ENCODE data around the gene AGAP3.

AGAP3 gene

DNA sequence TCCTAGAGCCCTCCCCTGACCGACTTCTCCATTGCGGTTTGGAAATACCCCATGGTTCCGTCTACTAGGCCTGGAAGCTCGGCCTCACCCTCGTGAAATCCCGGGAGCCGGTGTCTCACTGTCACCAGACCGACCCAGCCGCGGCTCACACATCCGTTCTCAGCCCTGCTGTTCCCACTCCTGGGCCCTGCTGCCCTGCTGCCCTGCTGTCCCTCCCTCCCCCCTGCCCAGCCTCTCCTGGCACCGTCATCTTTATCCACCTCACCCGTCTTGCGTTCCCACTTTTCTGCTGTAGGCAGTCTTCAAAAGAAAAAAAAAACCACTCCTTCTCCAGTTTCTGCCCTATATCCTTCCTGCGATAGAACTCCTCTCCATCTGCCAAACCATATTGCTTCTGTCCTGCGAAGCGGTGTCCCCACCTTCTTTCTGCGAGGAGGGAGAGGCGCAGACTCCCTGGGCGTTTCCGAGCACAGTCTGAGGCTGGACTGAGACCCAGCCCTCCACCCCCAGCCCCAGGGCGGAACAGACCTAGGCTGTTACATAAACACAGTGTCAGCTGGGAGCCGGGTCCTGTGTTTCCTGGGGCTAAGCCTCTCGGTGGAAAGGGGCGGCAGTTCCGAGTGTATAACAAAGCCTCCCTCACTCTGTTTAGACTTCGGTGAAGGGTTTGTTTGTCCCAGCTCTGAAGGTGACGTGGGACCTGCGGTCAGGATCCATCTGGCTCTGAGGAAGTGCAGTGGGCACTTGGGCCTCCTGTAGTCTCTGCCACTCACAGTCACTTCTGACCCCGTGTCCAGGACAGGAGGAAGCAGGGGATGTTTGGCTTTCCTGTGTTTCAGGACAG, 2.8 kb downstream of the AGAP3 start:
- FAIRE-seq: no peak

DNA sequence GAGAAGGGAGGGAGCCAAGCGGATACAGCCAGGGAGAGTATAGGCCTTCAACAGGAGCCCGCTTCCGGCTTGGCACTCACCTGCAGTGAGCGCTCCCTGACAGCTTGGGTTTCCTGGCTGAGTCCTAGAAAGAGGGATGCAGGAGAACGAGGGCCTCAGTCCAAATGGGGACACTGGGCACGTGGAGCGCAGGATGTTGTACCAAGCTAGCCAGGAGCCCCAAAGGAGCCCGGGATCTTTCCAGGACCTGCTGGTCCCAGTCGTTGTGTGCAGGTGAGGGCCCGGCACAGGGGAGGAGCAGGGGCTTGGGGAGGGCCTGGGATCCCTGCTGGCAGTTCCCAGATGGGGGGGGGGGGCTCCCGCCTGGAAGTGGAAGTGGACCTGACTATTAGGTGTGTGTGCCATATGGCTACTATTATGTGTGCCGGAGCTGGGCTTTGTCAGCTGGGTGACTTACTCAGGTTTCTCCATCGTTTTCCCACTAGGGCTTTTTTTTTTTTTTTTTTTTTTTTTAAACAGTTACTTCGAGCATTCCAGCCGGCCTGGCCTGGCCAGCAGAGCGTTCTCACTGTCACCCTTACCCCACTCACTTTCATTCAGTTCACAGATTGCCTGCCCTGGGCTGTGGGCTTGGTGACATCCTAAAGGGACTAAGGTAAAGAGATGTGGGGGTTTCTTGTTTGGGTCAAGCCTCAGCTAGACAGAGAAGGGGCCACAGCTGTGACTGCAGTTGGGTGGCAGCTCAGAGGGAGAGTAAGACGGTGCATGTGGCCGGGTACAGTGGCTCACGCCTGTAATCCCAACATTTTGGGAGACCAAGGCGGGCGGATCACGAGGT, 3.8 kb downstream of the AGAP3 start:
- FAIRE-seq: no peak

DNA sequence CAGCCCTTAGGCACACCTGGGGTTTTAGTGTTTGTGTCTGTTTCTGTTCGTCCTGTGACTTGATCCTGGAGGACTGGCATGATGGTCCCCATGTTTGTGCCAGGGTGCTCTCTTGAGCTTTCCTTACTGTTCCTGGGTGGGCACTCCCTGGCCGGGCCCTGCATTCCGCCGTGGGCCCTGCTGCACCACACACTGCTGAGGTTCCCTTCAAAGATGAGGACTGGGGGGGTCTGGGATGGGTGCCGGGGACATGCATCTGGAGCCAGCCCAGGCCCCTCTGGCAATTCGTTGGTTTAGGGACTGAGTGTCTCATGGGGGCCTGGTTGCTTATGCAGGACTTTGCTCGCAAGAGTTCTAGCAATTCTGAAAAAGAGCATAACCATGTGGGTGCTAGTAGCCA, 4.7 kb downstream of the AGAP3 start:
- no peak for FAIRE-seq

DNA sequence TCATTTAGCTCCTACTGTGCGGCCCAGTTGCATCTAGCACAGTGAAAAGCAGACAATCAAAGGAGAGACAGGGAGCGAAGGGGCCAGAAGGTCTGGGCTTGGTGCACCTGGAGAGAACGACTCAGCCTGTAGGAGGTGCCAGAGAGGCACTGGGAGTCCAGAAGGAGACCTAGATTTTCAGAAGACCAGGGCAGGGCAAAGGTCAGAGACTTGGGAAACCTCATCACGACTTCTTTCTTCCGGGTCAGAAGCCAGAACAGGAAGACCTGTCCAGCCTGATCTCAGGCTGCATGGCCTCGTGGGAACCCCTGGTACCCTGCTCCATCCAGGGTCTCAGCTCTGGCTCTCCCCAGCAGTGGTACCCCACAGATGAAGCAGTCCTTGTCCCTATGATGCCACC, 5.2 kb downstream of the AGAP3 start:
- no peak for FAIRE-seq

DNA sequence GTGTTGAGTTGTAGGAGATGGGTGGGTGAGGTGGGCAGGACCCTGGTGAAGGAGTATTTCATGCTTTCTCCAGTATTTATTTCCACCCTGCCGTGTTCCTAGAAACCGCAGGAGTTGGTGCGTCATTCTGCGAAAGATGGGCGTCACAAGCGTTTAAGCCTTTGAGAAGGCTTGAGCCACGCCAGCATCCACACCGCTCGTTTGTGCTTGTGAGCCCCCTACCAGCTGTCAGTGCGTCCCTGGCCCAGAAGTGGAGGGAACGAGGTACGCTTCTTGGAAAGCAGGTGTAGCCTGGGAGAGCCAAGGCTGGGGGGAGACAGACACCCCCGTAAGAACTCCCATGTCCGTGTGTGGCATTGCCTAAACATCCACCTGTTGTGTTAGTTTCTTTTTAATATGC, 5.7 kb downstream of the AGAP3 start:
- no peak for FAIRE-seq

DNA sequence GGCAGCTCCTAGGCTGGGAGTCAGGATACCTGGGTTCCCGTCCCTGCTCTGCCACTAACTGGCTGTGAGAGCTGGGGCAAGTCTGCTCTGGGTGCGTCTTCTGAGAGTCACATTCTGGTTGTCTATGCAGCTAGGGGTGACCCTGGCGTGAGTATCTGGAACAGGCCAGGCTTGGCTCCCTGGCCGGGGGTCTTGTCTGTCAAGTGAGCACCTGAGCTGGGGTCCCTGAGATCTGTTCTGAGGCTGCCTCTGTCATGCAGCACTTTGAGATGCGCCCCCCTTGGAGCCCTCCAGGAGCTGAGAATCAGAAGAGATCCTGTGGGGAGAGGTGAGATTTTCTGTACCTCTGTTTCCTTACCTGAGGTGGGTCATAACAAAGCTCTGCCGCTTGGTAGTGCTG, 7.5 kb downstream of the AGAP3 start:
- no peak for FAIRE-seq

DNA sequence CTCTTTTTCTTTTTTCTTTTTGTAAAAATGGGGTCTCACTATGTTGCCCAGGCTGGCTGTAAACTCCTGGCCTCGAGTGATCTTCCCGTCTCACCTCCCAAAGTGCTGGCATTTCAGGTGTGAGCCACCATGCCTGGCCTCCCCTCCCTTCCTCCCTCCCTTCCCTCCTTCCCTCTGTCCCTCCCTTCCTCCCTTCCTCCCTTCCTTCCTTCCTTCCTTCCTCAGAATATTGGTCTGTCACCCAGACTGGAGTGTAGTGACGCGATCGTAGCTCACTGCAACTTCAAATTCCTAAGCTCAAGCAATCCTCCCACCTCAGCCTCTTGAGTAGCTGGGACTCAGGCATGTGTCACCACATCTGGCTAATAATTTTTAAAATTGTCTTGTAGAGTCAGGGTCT, 8.4 kb downstream of the AGAP3 start:
- FAIRE-seq: no peak

DNA sequence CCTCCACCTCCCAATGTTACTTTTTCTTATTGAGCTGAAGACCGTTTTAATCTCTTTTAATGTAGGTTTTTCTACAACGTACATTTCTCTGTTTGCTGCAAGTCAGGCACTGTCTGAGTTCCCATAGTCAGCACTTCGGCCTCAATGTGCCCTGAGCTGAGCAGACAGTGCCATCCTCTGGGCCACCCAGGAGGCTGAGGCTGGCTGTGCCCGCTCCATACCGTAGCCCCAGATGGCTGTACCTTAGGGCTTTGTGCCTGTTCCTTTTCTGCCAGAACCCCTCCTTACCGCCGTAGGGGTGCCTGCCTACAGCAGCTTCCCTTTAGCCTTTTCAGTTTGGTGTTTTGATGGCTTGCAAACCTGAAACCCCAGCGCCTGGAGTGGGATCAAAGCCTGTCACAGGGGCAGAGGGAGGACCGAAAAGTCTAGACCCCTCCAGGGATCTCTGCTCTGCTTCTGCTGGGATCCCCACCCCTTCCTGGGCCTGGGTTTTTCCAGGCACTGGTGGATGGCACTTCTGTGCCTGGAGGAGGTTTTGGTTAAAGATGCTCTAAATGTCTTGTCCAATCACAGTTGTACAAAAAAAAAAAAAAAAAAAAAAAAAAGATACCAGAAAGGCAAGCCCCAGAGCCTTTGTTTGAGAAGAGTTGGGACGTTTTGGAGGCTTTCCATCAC, 9.0 kb downstream of the AGAP3 start:
- no peak for FAIRE-seq

DNA sequence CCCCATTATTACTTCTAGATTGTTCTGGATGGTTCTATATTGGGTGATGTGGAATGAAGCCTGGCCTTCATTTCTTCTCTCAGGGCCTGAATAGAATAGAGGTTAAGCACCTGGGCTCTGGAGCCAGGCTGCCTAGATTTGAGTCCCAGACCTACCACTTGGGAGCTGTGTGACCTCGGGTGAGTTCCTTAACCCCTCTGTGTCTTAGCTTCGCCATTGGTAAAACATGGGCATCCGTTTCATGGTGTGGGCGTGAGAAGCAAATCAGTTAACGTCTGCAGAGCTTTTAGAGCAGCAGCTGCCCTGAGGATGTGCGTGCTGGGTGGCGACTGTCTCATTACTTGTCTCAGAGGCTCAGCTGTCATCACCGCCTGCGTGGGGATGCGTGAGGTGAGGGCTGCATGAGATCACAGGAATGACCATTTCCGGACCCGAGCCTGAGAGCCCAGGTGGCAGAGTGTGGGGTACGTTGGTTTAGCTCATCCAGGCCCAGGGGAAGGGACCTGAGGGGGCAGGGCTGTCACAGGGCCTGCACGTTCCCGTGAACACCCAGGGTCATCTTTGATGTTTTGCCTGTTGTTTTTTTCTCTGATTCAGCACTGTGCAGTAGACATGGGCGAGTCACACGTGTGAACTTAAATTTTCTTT, 9.7 kb downstream of the AGAP3 start:
- no peak for FAIRE-seq

DNA sequence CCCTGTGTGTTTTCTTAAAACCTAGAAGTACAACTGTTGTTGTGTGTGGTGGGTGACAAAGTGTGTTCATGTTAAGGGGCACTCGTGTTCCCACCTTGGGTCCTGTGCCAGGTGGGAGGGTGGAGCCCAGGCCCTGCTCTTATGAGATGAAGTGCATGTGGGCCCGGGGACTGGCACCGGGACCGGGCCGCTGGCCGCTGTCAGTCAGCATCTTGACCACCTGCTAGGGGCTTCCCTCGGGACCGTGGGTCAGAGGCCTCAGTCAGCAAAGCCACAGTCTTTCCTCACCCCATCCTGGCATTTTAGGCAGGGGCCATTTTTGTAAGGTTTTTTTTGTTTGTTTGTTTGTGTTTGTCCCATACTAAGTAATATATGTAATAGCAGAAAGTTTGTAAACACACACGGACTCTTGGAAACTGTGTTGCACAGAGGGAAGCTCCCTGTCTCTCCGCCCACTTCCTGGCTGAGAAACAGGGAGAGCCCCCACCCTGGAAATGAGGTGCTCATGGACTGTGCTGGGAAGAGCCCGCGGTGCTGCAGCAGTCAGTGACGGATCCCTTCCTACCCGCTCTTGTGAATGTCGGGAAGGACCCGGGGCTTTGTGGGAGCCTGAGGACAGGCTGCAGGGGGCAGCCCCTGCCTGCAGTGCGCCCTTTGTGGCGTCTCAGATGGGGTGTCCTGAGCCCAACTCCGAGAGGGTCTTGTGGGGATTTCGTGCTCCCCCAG, 13.4 kb downstream of the AGAP3 start:
- FAIRE-seq: no peak

DNA sequence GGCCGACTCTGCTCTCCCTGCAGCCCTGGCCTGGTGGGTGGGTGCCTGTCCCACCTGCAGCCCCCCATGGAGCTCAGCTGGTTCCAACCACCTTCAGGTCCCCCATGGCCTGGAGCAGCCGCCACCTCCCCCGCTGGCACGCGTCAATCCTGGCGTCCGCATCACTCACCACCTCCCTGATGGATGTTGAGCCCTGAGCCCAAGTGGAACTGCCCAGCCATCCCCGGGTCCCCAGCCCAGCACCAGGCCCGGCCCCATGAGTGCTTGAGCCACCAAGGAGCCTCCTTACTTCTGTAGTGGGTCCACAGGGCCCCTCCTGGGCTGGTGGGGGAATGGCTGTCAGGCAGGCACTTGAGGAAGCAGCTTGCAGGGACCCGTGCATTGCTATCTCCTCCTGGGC, 14.6 kb downstream of the AGAP3 start:
- FAIRE-seq: no peak

DNA sequence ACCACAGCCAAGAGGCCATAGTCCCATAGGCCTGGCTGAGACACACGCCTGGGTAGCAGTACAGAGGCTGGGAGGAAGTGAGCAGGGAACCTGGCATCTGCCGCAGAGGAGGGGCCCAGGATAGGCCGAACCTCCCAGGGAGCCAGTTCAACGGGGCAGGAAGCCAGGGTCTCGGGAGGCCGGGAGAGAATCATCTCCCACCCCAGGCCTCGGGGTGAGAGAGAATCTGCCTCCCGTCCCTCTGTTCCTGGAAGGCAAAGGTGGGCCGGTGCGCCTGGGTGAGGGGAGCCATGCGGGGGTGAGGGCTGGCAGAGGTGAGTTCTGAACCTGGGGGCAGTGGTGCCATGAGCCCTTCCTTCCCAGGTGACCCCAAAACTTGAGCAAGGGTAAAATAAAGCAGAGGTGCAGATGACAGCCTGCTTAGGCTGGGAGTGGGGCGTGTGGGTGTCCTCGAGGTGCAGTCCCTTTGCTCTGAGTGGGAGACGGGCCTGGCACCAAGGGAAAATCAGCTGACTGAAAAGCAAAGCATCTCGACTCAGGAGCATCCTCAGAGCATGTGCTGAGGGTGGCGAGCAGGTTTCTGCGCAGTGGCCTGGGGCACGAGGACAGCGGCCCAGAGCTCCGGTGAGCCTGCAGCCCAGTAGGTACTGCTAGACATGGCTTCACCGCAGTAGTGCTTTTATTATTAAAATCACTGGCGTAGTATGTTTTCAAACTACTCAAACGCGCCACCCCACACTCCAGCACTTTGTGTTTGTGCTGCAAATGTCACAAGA, 15.5 kb downstream of the AGAP3 start:
- no peak for FAIRE-seq

DNA sequence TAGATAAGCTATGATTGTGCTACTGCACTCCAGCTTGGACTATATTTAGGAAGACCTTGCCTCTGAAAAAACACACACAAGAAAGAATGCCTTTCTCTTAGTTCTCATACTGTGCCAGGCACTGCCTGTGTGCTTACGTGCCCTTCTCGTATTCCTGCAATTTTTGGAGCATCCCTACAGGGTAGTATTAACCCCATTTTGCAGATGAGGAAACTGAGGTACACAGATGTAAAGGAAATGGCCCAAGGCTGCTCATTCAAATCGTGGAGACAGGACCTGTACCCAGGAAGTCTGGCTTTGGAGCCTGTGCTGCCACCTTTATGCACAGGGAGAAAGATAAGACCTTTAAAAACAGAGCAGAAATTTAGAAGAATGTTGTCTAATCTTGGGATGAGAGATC, 16.7 kb downstream of the AGAP3 start:
- FAIRE-seq: no peak

DNA sequence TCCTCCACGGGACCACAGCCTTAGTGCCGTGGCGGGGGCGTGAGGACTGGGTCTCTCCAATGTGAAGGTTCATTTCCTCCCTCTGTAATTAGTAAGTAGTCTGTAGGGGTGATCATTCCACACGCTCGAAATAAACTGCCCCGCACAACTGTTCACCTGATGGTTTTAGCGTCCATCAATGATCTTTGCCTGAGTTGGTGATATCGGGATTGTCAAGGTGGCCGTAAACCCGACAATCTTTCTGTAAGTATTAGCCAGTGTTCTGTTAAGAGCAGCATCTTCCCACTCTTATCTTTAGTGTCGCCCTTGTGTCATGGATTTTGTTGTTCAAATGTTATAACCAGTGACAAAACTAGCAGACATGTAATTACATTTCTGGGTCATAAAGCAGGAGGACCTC, 17.7 kb downstream of the AGAP3 start:
- no peak for FAIRE-seq

DNA sequence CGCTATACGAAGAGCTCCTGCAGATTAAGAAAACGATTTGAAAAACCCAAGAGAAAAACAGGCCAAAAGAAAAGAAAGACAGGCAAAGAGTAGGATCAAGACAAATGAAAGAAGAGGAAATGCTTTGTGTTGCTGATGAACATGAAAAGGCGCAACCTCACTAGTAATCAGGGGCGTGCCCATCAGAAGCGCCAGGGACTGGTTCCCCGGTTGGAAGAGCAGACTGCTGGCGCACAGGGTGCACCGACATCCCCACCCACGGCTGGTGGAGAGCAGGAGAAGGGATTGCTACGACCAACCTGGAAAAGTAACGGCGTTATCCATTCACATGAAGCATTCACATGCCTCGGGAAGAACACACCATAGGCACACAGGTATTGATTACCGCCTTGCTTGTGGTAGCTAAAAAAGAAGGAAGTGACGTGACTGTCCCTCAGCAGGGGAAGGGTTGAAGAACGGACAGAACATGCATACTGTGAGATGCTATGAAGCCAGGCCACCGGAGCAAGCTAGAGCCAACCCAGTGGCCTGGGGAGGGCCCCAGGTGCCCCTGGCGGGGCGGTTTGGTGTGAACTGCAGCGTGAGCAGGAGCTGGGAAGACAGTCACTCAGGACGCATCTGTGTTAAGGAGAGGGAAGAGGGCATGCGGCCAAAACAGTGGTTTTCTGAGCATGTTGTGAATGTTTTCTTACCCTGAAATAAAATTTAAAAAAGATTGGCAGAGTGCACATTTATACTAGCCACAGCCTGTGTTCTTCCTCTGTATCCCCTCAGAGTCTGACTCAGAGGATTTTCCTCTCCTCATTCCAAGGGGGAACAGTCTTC, 18.3 kb downstream of the AGAP3 start:
- no peak for FAIRE-seq

DNA sequence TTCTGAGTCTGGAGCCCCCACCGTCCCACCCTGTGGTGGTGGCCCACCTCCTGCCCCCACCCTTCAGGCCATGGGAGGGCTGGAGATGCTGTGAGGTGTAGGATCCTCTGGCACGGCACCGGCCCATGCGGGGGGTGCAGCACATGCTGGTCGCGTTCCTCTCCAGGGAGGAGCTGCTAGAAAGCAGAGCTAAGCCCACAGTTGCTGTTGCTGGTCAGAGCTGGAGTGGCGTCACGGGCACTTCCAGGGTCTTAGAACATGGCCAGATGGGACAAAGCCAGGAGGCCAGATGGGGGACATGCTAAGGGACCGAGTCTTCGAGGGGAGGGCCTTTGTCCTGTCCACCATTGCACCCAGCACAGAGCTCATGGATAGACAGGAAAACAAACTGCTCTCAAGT, 21.6 kb downstream of the AGAP3 start:
- no peak for FAIRE-seq

DNA sequence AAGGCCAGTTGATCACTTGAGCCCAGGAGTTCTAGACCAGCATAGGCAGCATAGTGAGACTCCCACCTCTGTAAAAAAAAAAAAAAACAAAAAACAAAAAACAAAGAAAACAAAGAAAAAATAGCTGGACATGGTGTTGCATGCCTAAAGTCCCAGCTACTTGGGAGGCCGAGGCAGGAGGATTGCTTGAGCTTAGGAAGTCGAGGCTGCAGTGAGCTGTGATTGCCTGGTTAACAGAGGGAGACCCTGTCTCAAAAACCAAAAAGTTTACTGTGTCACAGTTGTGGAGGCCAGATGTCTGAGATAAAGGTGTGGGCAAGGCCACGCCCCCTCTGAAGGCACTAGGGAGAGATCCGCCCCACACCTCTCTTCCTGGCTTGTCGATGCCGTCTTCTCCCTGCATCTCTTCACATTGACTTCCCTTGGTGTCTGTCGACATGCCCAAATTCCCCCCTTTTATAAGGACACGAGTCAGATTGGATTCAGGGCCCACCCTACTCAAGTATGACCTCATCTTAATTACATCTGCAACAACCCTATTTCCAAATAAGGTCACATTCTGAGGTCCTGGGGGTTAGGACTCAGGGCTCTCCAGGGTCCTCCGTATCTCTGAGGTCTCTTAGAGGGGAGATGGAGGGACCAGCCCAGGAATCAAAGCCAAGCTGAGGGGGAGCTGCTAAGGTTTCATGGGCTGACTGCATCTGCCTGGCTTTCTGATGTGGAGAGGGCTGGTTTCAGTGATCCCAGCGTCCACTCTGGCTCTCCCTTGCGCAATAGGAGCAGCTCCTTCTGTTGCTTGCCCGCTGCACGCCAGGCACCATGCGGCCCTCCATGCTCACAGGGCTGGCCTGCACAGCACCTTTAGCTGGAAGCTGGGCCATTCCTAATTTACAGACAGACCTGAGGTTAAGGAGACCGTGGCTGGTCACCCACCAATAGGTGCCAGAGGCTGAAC, 23.1 kb downstream of the AGAP3 start:
- no peak for FAIRE-seq

DNA sequence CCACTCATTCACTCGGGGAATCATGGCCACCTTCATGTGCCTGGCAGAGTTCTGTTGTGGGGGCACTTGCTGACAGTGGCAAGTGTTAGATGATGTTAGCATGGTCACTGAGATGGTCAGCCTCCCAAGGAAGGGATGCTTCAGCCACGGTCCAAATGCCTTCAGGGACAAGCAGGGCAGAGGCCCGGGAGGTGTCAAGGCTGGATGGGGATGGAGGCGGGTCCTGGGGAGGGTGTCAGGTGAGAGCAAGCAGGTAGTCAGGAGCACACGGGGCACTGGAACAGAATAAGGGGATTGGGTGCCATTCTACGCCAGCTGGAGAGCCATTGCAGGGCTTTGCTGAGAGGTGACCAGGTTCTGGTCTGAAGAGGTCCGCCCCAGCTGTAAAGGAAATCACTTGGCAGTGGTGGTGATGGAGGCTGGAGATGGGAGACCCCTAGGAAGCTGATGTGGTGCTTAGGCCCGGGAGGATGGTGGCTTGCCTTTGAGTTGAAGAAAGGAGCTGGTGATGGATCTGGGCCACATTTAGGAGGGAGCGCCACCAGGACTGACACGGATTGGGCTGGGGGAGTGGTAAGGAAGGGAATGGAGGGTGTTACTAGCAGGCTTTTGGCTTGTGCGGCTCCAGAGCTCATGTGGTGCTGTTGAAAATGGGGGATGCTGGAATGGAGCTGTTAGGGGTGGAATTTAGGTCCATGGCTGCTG, 24.1 kb downstream of the AGAP3 start:
- no peak for FAIRE-seq
